ENCODE data around the gene GNG4. TPM values are rescaled to one million over a fixed set of nuclear protein-coding genes. Genes with fewer than 3 reads are reported as not detected.

The GNG4 gene
- total and polyA plus RNA-seq, 2 of the 4 experiments (the other 2 are of a cell fraction): 0.18 to 0.29 TPM

- TF ChIP-seq NFE2L2 (IDR thresholded peaks at IDR 0.05; ENCODE audit: low read depth, low read length) (no peak), ELK1 (IDR thresholded peaks at IDR 0.05; ENCODE audit: borderline replicate concordance, low read depth, low read length) (no peak), RFX5 (IDR thresholded peaks at IDR 0.05; ENCODE audit: low read depth, low read length) (no peak), CHD1 (IDR thresholded peaks at IDR 0.05; ENCODE audit: low read depth, low read length) (no peak), USF2 (IDR thresholded peaks at IDR 0.05; ENCODE audit: low read depth, low read length) (no peak), FOS (IDR thresholded peaks at IDR 0.05; ENCODE audit: low read depth, low read length) (no peak), POLR2A (IDR thresholded peaks at IDR 0.05; ENCODE audit: low read depth, low read length) (no peak), MXI1 (IDR thresholded peaks at IDR 0.05; ENCODE audit: borderline replicate concordance, low read depth, low read length) (no peak), RCOR1 (IDR thresholded peaks at IDR 0.05; ENCODE audit: insufficient replicate concordance, low read length) (no peak), SMC3 (IDR thresholded peaks at IDR 0.05; ENCODE audit: low read depth, low read length) (no peak)
- TF ChIP-seq, protein P1, sequence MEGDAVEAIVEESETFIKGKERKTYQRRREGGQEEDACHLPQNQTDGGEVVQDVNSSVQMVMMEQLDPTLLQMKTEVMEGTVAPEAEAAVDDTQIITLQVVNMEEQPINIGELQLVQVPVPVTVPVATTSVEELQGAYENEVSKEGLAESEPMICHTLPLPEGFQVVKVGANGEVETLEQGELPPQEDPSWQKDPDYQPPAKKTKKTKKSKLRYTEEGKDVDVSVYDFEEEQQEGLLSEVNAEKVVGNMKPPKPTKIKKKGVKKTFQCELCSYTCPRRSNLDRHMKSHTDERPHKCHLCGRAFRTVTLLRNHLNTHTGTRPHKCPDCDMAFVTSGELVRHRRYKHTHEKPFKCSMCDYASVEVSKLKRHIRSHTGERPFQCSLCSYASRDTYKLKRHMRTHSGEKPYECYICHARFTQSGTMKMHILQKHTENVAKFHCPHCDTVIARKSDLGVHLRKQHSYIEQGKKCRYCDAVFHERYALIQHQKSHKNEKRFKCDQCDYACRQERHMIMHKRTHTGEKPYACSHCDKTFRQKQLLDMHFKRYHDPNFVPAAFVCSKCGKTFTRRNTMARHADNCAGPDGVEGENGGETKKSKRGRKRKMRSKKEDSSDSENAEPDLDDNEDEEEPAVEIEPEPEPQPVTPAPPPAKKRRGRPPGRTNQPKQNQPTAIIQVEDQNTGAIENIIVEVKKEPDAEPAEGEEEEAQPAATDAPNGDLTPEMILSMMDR (conservative IDR thresholded peaks at IDR 0.05; ENCODE audit: low read depth, low read length): no peak
- 94% methylated on average over 2 of the region's 6 CpGs; no CpG with 5 or more reads in 1 of the 2 experiments for WGBS, 2 experiments (ENCODE audit: extremely low coverage in 2 of 2, insufficient read length in 1 of 2)
- intact Hi-C loops (cut with micrococcal nuclease) (no loop called here), dilution Hi-C loops (cut with HindIII; ENCODE audit: low sequenced_read_pairs, unreplicated experiment) (no loop called here), in situ Hi-C loops (cut with MboI; ENCODE audit: low sequenced_read_pairs) (loop anchor here (10.0 kb wide), 1 partner anchor 458 kb away; no protein-coding TSS in a partner anchor)
- ChIA-PET POLR2A (ENCODE audit: unreplicated experiment) (no interaction called here), CTCF (interaction anchor here (1.0 kb wide), 1 partner anchor 266 kb away, joined by 3 read pairs; no protein-coding TSS in a partner anchor)
- Histone ChIP-seq H2AK9ac (replicated peaks; ENCODE audit: low read depth, low read length, poor library complexity) (no peak overlapping the region), H3K23ac (ENCODE audit: low read depth, low read length) (no peak overlapping the region), H3K27me3 (ENCODE audit: control insufficient read depth, insufficient read depth, low read length) (no peaks in the 10 kb centered on the region), H3K14ac (replicated peaks; ENCODE audit: low read depth, low read length) (no peak overlapping the region), H4K8ac (ENCODE audit: low read depth in 2 of 2, low read length in 2 of 2) (no peak overlapping the region), H2AFZ (replicated peaks; ENCODE audit: low read length, poor library complexity) (peak overlapping the region; percentile 29), H3K9me3 (ENCODE audit: control insufficient read depth, insufficient read depth, low read length) (no peaks in the 10 kb centered on the region), H4K91ac (ENCODE audit: insufficient read depth, low read depth, low read length) (no peak overlapping the region), H2BK120ac (ENCODE audit: low read depth, low read length) (no peak overlapping the region), H2BK15ac (ENCODE audit: low read depth, low read length) (no peak overlapping the region), H2BK20ac (ENCODE audit: low read depth, low read length) (no peak overlapping the region), H3K36me3 (ENCODE audit: control insufficient read depth, insufficient read depth, low read length) (no peaks in the 10 kb centered on the region), H3K9ac (ENCODE audit: low read depth, low read length) (no peak overlapping the region), H4K5ac (ENCODE audit: low read depth, low read length) (no peak overlapping the region), H2AK5ac (ENCODE audit: low read depth, low read length) (no peak overlapping the region), H3K4me2 (ENCODE audit: low read depth, low read length) (no peak overlapping the region), H3K4ac (ENCODE audit: low read depth, low read length) (no peak overlapping the region), H3K4me3 (ENCODE audit: insufficient read depth, low read depth, low read length) (no peak overlapping the region), H2BK5ac (ENCODE audit: low read depth, low read length, poor library complexity, severe bottlenecking) (no peak overlapping the region), H4K20me1 (ENCODE audit: insufficient read depth, low read length) (no peaks in the 10 kb centered on the region), H3K4me1 (ENCODE audit: control insufficient read depth, insufficient read depth, low read length) (no peaks in the 10 kb centered on the region), H3K27ac (ENCODE audit: insufficient read depth, low read length) (no peak overlapping the region), H3K79me1 (ENCODE audit: low read depth in 1 of 2, low read length in 2 of 2) (no peaks in the 10 kb centered on the region), H3K56ac (ENCODE audit: extremely low read depth, insufficient read depth, low read length) (no peak overlapping the region), H3K18ac (ENCODE audit: low read depth, low read length) (no peak overlapping the region), H3K9me1 (ENCODE audit: insufficient read depth, low read length) (no peaks in the 10 kb centered on the region)
- ATAC-seq (ENCODE audit: low read depth): no peak
- BruUV-seq (replicated peaks): no TSS peak
- DNase-seq: no peak
Observed at GRCh38 chr1:235516862-235517446, 132.6 kb downstream of the GNG4 start.
